IMR-90 (cell line): ENCODE data around the gene CCDC141. TPM values are rescaled to one million over a fixed set of nuclear protein-coding genes. Genes with fewer than 3 reads are reported as not detected.

Source experiments
- ATAC-seq: fragments of 200-7000 bp; cut with Tn5 transposase; 2 replicates; pipeline ENCODE4 v1.9.1; 2020; ENCODE audit warnings: low read depth, mild to moderate bottlenecking, moderate library complexity
- BruUV-seq: library from RNA; stranded (reverse); fragments of 400-500 nt; replicated peaks from 2 replicates; lab custom pipeline; 2021; lab: Mats Ljungman, UMichigan
- CTCF ChIA-PET: fragments of 300-600 bp; formaldehyde crosslinking; extraction: SDS; loops from one replicate; lab custom pipeline; 2021; ENCODE audit warnings: antibody characterized with exemption; lab: Yijun Ruan, JAX
- POLR2A ChIA-PET: fragments of 300-600 bp; sonication (Branson Sonifier 250); formaldehyde crosslinking; loops from one replicate; lab custom pipeline; 2022; ENCODE audit warnings: antibody characterized with exemption; ENCODE audit not compliant: unreplicated experiment; lab: Charles Lee
- DNase-seq: peaks from one replicate; pipeline ENCODE4 v3.0.0; 2013
- H2AFZ ChIP-seq: replicated peaks from 2 replicates; pipeline ENCODE3; 2013; ENCODE audit warnings: low read length, mild to moderate bottlenecking; ENCODE audit not compliant: poor library complexity
- H2AK5ac ChIP-seq: 2 replicates; pipeline ENCODE4 v1.6.1; 2013; ENCODE audit warnings: low read depth, low read length, inconsistent platforms
- H2AK9ac ChIP-seq: replicated peaks from 2 replicates; pipeline ENCODE3; 2013; ENCODE audit warnings: mild to moderate bottlenecking, low read depth, low read length, moderate library complexity; ENCODE audit not compliant: poor library complexity
- H2BK120ac ChIP-seq: 2 replicates; pipeline ENCODE4 v1.6.1; 2013; ENCODE audit warnings: low read depth, low read length, inconsistent platforms
- H2BK15ac ChIP-seq: 3 replicates; pipeline ENCODE4 v1.6.1; 2013; ENCODE audit warnings: low read depth, low read length, inconsistent platforms
- H2BK20ac ChIP-seq: 2 replicates; pipeline ENCODE4 v1.6.1; 2013; ENCODE audit warnings: low read depth, mild to moderate bottlenecking, inconsistent platforms, low read length, moderate library complexity
- H2BK5ac ChIP-seq: 2 replicates; pipeline ENCODE4 v1.6.1; 2013; ENCODE audit warnings: mild to moderate bottlenecking, low read depth, low read length, inconsistent platforms; ENCODE audit not compliant: poor library complexity, severe bottlenecking
- H3K14ac ChIP-seq: replicated peaks from 2 replicates; pipeline ENCODE4 v1.6.1; 2013; ENCODE audit warnings: low read depth, low read length, inconsistent platforms
- H3K18ac ChIP-seq: 2 replicates; pipeline ENCODE4 v1.6.1; 2013; ENCODE audit warnings: low read depth, low read length, control low read depth
- H3K23ac ChIP-seq: 2 replicates; pipeline ENCODE4 v1.6.1; 2013; ENCODE audit warnings: low read depth, low read length, inconsistent platforms
- H3K27ac ChIP-seq: 2 replicates; pipeline ENCODE4 v1.5.1; 2013; ENCODE audit warnings: mild to moderate bottlenecking, control low read depth, low read length; ENCODE audit not compliant: insufficient read depth
- H3K27me3 ChIP-seq: 2 replicates; pipeline ENCODE4 v1.6.1; 2013; ENCODE audit warnings: low read length; ENCODE audit not compliant: control insufficient read depth, insufficient read depth
- H3K36me3 ChIP-seq: 2 replicates; pipeline ENCODE4 v1.6.1; 2013; ENCODE audit warnings: low read length, mixed read lengths; ENCODE audit not compliant: control insufficient read depth, insufficient read depth
- H3K4ac ChIP-seq: 2 replicates; pipeline ENCODE4 v1.6.1; 2013; ENCODE audit warnings: low read depth, low read length, inconsistent platforms
- H3K4me1 ChIP-seq: 2 replicates; pipeline ENCODE4 v1.6.1; 2013; ENCODE audit warnings: low read length, mixed read lengths; ENCODE audit not compliant: control insufficient read depth, insufficient read depth
- H3K4me2 ChIP-seq: 2 replicates; pipeline ENCODE4 v1.6.1; 2013; ENCODE audit warnings: low read depth, mild to moderate bottlenecking, control low read depth, low read length, moderate library complexity
- H3K4me3 ChIP-seq: 2 replicates; pipeline ENCODE4 v1.5.1; 2013; ENCODE audit warnings: low read depth, mild to moderate bottlenecking, control low read depth, low read length, moderate library complexity; ENCODE audit not compliant: insufficient read depth
- H3K56ac ChIP-seq: 2 replicates; pipeline ENCODE4 v1.6.1; 2013; ENCODE audit warnings: low read length, inconsistent platforms; ENCODE audit not compliant: insufficient read depth; ENCODE audit errors: extremely low read depth
- H3K79me1 ChIP-seq, 2 experiments: 2 replicates each; pipeline ENCODE4 v1.6.1; 2013; ENCODE audit warnings: low read length in 2 of 2, inconsistent platforms in 1 of 2, low read depth in 1 of 2
- H3K9ac ChIP-seq: 2 replicates; pipeline ENCODE4 v1.6.1; 2013; ENCODE audit warnings: low read depth, low read length, control low read depth
- H3K9me1 ChIP-seq: 2 replicates; pipeline ENCODE4 v1.6.1; 2013; ENCODE audit warnings: low read length, inconsistent platforms; ENCODE audit not compliant: insufficient read depth
- H3K9me3 ChIP-seq: 2 replicates; pipeline ENCODE4 v1.6.1; 2013; ENCODE audit warnings: low read length; ENCODE audit not compliant: control insufficient read depth, insufficient read depth
- H4K20me1 ChIP-seq: 2 replicates; pipeline ENCODE4 v1.6.1; 2013; ENCODE audit warnings: low read length, inconsistent platforms; ENCODE audit not compliant: insufficient read depth
- H4K5ac ChIP-seq: 2 replicates; pipeline ENCODE4 v1.6.1; 2013; ENCODE audit warnings: mild to moderate bottlenecking, low read depth, low read length, control low read depth
- H4K8ac ChIP-seq, 2 experiments: 2 replicates each; pipeline ENCODE4 v1.6.1; 2013; ENCODE audit warnings: low read depth in 2 of 2, low read length in 2 of 2, control low read depth in 1 of 2, inconsistent platforms in 1 of 2
- H4K91ac ChIP-seq: 2 replicates; pipeline ENCODE4 v1.6.1; 2013; ENCODE audit warnings: low read depth, low read length, inconsistent platforms; ENCODE audit not compliant: insufficient read depth
- FOS ChIP-seq: fragments of 150-350 bp; IDR thresholded peaks from 2 replicates; pipeline ENCODE4 v1.6.1; 2016; ENCODE audit warnings: low read depth, low read length
- MAZ ChIP-seq: IDR thresholded peaks from 2 replicates; pipeline ENCODE4 v1.6.1; 2012; ENCODE audit warnings: low read depth, mild to moderate bottlenecking, low read length, improper control_type of control experiment, moderate library complexity, borderline replicate concordance
- MXI1 ChIP-seq: IDR thresholded peaks from 2 replicates; pipeline ENCODE4 v1.6.1; 2012; ENCODE audit warnings: low read depth, mild to moderate bottlenecking, low read length, moderate library complexity, borderline replicate concordance
- NFE2L2 ChIP-seq: fragments of 150-350 bp; IDR thresholded peaks from 2 replicates; pipeline ENCODE4 v1.6.1; 2016; ENCODE audit warnings: low read depth, mild to moderate bottlenecking, low read length
- RAD21 ChIP-seq: IDR thresholded peaks from 2 replicates; pipeline ENCODE4 v1.6.1; 2012; ENCODE audit warnings: low read length, improper control_type of control experiment
- SMC3 ChIP-seq: fragments of 150-350 bp; IDR thresholded peaks from 2 replicates; pipeline ENCODE4 v1.6.1; 2016; ENCODE audit warnings: low read depth, mild to moderate bottlenecking, antibody characterized with exemption, low read length, moderate library complexity
- WGBS, 2 experiments: methylation state at CpG; one replicate each; pipeline versions ENCODE4 v1.1.5 to v1.1.7; 2013; ENCODE audit warnings: missing lambda C conversion rate in 2 of 2; ENCODE audit not compliant: insufficient read length in 1 of 2; ENCODE audit errors: extremely low coverage in 2 of 2; 5-methylcytosine and 5-hydroxymethylcytosine counted together
- dilution Hi-C: fragments of 300-500 bp; cut with HindIII; formaldehyde crosslinking; loops from one replicate; pipeline ENCODE4 v1.14.3; 2018; ENCODE audit warnings: low sequenced_read_pairs; ENCODE audit not compliant: unreplicated experiment
- in situ Hi-C: fragments of 300-500 bp; cut with MboI; formaldehyde crosslinking; loops from 3 replicates; pipeline ENCODE4 v1.14.3; 2019; ENCODE audit warnings: low sequenced_read_pairs, inconsistent platforms, mixed read lengths
- intact Hi-C: fragments of 100-400 bp; cut with micrococcal nuclease; formaldehyde crosslinking; loops from 2 replicates; pipeline ENCODE4 v1.10.0; 2022
- polyA plus RNA-seq, 3 experiments: library from polyadenylated mRNA; depleted of rRNA; stranded (reverse); fragments of >200 nt; gene quantifications; 2 replicates each; pipeline ENCODE4 v1.2.3, GENCODE V29; 2012; ENCODE audit warnings: low replicate concordance in 1 of 3
- total RNA-seq: library from RNA; depleted of rRNA; stranded (reverse); fragments of >200 nt; gene quantifications from 2 replicates; pipeline ENCODE4 v1.2.3, GENCODE V29; 2012
- TF ChIP-seq, protein P1 (sequence below): fragments of 150-350 bp; IDR thresholded peaks from 2 replicates; pipeline ENCODE4 v1.6.1; 2017; ENCODE audit warnings: mild to moderate bottlenecking, antibody characterized with exemption, low read length, low read depth
- TF ChIP-seq, protein P2 (sequence below): fragments of 150-350 bp; IDR thresholded peaks from 2 replicates; pipeline ENCODE4 v1.6.1; 2016; ENCODE audit warnings: low read depth, mild to moderate bottlenecking, low read length, moderate library complexity, borderline replicate concordance

The CCDC141 gene
- total and polyA plus RNA-seq, 2 of the 4 experiments (the other 2 are of a cell fraction) = not detected

DNA sequence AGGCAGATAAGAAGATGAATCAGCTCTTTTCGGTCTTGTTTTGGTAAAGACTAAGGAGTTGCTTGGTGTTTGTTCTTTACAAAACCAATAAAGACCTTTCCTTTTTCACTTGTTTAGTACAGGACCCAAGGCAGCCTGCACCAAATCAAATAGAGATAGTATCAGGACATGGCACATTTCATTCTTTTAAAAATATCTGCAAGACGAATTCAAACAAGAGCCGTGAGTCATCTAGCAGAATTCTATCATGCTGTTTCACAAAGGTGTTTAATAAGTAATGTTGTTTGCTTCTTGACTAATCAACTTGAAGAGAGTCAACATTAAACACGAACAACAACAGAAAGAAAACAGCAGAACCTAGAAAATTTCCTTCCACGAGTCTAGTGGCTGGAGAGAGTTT lies 139.9 kb downstream of the CCDC141 start:
- Histone ChIP-seq H4K8ac (no peak overlapping the region), H2AK5ac (no peak overlapping the region), H2BK20ac (no peak overlapping the region), H3K79me1 (no peaks in the 10 kb centered on the region), H3K9me3 (no peaks in the 10 kb centered on the region), H3K36me3 (no peaks in the 10 kb centered on the region), H2AK9ac (no peak overlapping the region), H3K4me3 (no peak overlapping the region), H3K4ac (no peak overlapping the region), H2BK15ac (no peak overlapping the region), H2BK120ac (no peak overlapping the region), H3K4me1 (no peaks in the 10 kb centered on the region), H3K14ac (no peak overlapping the region), H3K27ac (no peak overlapping the region), H3K18ac (no peak overlapping the region), H3K23ac (no peak overlapping the region), H4K91ac (no peak overlapping the region), H4K20me1 (no peaks in the 10 kb centered on the region), H2AFZ (no peak overlapping the region), H3K9me1 (no peaks in the 10 kb centered on the region), H3K9ac (no peak overlapping the region), H2BK5ac (no peak overlapping the region), H3K27me3 (no peaks in the 10 kb centered on the region), H3K56ac (no peak overlapping the region), H4K5ac (no peak overlapping the region), H3K4me2 (no peak overlapping the region)
- ChIA-PET POLR2A (no interaction called here), CTCF (interaction anchor here (0.7 kb wide), 1 partner anchor 98 kb away, joined by 3 read pairs; no protein-coding TSS in a partner anchor)
- TF ChIP-seq, protein P1, sequence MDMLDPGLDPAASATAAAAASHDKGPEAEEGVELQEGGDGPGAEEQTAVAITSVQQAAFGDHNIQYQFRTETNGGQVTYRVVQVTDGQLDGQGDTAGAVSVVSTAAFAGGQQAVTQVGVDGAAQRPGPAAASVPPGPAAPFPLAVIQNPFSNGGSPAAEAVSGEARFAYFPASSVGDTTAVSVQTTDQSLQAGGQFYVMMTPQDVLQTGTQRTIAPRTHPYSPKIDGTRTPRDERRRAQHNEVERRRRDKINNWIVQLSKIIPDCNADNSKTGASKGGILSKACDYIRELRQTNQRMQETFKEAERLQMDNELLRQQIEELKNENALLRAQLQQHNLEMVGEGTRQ = no peak
- no peak for TF ChIP-seq SMC3
- no peak for TF ChIP-seq MAZ
- TF ChIP-seq, protein P2, sequence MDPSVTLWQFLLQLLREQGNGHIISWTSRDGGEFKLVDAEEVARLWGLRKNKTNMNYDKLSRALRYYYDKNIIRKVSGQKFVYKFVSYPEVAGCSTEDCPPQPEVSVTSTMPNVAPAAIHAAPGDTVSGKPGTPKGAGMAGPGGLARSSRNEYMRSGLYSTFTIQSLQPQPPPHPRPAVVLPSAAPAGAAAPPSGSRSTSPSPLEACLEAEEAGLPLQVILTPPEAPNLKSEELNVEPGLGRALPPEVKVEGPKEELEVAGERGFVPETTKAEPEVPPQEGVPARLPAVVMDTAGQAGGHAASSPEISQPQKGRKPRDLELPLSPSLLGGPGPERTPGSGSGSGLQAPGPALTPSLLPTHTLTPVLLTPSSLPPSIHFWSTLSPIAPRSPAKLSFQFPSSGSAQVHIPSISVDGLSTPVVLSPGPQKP = no peak
- TF ChIP-seq NFE2L2 = no peak
- TF ChIP-seq RAD21 = no peak
- no peak for TF ChIP-seq MXI1
- TF ChIP-seq FOS = no peak
- DNase-seq = no peak
- dilution Hi-C loops (no loop called here), intact Hi-C loops (loop anchor here (10.0 kb wide), 1 partner anchor 795 kb away; the partner anchor contains the start of gene RBM45), in situ Hi-C loops (loop anchor here (10.0 kb wide), 1 partner anchor 115 kb away; no protein-coding TSS in a partner anchor)
- WGBS, 2 experiments = no CpG with 5 or more reads among the region's 5 CpGs
- no TSS peak for BruUV-seq
- no peak for ATAC-seq
